NCI-H1105 treated with DMSO at 0.1 percent for 48 hours (cell line): ENCODE measurements around the gene UHMK1.

ENCODE experiments used
- DNase-seq: peaks from one replicate; lab custom pipeline; 2025; lab: John Stamatoyannopoulos, UW

Gene UHMK1

GRCh38 chr1:162530307-162530987 lies 32.8 kb downstream of the UHMK1 start:
- DNase-seq: no peak

DNA sequence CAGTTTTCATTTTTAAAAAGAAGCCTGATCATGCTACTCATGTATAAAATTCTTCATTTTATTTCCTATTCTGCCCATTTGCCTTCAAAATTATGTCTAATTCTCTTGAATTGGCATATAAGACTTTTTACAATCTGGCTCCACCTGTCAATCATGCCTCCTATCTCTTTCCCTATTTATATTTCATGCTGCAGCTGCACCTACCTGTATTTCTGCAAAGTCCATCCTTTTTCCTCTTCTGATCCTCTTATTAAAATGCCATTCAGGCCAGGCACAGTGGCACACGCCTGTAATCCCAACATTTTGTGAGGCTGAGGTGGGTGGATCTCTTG lies 33.3 kb downstream of the UHMK1 start:
- no peak for DNase-seq

DNA sequence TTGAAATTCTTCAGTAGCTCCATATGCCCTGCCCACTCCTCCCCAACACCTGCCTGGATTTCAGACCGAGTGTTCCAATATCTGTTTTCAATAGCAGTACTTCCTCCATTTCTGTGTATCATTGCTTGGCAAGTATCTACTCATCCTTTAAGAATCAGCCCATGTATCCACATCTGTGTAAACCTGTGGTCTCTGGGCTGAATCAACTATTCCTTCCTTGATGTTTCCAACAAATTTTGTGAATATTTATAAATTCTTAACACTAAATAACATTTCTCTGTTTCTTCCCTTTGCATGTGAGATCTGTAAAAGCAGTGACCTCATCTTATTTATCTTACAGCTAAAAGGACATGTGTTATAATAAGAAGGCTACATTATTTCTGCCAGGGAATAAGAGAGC lies 37.9 kb downstream of the UHMK1 start:
- no peak for DNase-seq

DNA sequence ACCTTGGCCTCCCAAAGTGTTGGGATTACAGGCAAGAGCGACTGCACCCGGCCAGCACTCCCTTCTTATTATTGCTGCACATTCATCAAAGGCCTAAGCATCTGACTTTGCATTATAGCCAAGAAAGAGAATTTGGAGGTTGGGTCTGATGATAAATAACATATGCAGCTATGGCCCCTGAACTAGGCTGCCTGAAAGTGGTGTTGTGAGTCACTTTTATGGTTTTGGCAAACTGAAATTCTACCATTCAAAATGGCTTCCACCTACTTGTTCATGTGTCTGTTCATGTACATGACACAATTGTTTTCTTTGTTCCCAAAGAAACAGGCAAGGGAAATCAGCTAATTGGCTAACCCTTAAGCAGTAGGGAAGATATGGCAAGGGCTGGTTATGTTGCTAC lies 38.9 kb downstream of the UHMK1 start:
- DNase-seq: no peak

DNA sequence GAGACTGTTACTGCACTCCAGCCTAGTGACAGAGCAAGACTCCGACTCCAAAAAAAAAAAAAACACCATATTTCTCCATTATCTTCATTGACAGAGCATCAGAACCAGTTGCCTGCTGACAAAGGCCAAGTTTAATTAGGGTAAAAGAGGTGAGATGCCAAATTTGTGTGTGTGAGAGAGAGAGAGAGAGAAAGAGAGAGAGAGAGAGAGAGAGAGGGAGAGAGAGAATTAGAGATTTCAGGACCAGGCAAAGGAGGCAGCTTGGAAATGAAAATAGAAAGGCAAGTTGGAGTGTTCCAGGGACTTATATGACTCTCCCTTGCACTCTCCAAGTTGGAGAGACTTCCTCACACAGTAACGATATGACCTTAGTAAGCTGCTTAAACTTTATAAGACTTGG lies 39.6 kb downstream of the UHMK1 start:
- DNase-seq: no peak

DNA sequence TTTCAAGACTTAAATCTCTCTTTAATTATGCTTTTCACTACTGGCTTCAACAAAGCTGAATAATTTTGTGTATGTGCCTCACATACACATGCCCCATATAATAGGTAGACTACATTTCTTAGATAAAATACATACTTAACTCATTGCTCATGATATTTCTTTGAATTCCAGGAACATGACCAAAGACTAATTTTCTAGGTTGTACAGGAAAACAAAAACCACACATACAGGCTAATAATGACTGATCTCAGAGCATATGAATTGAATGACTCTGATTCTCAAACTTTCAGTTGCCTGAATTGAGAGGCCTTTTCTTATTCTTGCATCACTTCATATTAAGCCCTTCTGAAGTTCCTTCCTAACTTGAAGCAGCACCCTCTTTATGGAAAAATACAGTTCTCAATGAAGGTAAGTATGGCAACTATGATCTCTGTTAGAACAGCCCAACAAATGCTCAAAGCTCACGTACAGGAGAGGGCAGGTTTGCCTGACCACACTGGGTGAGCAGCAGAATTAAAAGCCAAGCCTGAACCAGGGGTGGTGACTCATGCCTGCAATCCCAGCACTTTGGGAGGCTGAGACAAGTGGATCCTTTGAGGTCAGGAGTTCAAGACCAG lies 41.3 kb downstream of the UHMK1 start:
- no peak for DNase-seq

DNA sequence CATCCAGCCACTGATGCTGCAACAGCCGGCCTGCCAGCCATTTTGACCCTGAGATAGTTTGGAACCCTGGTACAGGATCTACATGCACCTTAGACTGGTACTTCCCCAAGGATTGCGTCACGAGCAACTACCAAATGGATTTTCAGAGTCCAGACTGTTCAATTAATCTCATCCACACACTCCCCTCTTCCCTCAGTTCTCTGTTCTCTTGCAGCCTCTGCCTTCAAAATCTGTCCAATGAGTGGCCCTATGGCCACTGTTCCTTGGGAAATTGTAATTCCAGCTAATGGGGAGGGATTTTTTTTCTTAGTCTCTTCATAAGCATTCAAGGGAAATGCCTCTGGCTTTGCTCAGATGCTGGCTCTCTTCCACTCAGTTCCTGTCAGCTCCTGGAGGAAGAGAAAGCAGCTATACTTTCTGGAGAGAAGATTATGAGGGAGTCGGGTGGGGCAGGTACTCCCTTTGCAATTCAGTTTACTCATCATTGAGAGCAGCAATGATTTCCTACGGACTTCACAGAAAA lies 44.1 kb downstream of the UHMK1 start:
- no peak for DNase-seq

DNA sequence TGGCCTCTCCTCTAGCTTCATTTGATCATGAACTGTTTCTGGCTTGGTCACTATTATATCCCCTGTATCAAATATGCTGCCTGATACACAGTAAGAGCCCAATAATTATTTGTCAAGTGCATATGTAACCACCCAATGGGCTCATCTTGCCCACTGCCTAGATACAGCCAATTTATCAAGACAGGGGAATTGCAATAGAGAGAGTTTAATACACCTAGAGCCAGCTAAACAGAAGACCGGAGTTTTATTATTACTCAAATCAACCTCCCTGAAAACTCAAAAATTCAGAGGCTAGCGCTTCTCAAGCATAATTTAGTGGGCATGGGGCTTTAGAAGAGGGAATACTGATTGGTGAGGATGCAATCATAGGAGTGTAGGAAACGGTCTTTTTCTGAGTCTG lies 45.6 kb downstream of the UHMK1 start:
- DNase-seq: no peak

GRCh38 chr1:162548170-162548569 lies 50.6 kb downstream of the UHMK1 start:
- no peak for DNase-seq

DNA sequence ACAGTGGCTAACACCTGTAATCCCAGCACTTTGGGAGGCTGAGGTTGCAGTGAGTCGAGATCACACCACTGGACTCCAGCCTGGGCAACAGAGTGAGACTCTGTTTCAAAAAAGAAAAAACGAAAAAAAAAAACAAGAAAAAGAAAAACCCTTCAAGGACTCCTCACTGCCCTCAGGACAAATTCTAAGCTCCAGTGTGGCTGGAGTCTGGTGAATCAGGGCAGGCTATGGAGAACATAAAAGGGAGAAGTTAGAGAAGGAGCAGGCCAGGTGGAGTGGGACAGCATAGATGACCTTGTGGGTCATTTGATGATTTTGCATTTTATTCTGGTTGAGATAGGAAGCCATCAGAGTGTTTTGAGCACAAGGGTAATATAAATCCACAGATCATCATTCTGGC lies 51.4 kb downstream of the UHMK1 start:
- no peak for DNase-seq

GRCh38 chr1:162550925-162551324 lies 53.3 kb downstream of the UHMK1 start:
- no peak for DNase-seq

DNA sequence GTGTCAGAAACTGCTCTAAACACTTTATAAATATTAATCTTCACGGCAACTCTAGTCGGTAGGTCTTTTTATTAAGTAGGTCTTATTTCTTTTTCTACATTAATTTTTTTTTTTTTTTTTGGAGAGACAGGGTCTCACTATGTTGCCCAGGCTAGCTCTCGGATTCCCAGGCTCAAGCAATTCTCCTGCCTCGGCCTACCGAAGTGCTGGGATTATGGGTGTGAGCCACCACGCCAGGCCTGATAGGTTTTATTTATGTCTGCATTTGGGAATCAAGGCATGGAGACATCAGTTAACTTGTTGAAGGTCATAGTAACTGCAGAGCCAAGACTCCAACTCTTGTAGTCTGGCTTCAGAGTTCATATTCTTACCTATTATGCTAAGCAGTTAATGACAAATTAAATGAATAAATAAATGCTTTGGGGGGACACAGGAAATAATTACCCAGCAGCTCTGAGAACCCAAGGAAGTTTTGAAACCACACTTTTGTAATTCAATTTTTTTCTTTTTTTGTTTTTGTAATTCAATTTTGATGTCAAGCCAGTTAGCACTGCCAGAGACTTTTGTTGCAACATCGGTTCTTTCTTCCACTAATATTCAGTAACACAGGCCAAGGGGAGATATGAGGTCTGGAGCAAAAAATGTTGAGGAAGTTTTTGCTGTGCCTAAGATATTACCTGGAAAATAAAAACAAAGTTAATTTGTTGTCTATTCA lies 54.5 kb downstream of the UHMK1 start:
- no peak for DNase-seq

DNA sequence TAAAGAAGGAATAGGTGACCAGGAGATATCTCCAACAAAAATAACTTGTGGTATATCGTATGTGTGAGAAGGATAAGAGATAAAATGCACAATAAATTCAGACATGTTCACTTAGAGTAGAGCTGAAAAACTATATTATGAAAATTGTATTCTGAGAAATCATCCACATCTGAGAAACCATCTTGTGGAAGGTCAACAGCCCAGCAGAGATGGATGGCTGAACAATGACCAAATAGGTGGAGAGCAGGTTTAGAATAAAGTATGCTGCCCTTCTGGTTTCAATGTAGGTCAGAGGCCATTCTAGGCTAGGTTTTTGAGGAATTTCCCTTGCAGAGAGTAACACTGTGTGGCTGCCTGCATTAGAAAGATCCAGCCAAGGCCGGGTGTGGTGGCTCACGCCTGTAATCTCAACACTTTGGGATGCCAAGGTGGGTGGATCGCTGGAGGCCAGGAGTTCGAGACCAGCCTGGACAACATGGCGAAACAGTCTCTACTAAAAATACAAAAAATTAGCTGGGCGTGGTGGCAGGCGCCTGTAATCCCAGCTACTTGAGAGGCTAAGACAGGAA lies 55.1 kb downstream of the UHMK1 start:
- no peak for DNase-seq

DNA sequence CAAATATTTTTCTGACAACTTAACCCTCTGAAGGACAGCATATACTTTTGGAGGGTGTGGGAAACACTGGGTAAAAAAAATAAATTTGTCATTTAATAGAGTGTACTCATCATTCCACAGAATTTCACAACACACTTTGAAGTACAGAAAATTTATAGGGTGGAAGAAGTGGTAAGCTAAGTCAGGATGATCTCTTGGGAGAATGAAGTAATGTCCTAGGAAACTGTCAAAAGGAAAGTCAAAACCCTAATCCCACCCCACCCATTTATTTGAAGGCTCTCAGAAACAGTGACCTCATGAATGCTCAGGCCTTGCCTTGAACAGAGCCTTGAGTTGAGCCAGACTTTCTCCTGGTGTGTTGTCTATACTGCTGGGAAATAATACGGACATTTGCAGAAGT lies 56.6 kb downstream of the UHMK1 start:
- no peak for DNase-seq

- no peak for DNase-seq
These were observed 59.9 kb downstream of the UHMK1 start for GRCh38 chr1:162557536-162557935.

DNA sequence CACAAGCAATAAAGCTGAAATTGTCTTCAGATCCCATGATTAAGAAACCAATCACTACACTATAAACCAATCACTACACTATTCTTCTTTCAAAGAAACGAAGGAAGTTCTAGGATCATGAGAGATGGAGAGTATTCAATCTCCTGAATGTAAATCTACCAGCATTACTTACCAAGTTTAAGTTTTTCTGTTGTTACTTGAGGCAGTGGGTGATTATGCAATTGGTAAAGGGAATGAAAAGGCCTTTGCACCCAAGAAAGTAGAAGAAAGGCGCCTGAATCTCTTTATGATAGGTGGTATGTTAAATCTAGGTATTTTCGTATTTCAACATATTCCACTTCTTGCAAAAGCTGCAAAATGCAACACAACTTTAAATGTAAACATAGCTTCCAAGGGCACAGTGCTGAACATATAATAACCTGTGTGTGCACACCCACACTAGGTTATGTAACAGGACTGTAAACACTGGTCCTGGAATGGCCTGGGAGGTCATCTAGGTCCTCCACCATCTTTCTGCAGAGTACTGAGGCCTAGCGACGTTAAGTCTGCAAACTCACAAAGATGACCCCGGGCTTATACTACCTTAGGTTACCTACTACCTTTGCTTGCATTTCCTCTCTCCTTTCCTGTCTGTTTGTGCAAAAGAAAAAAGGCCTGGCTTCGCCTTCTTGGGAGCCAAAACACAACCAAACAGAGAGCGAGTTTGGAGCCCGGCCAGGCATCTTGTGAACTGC lies 62.9 kb downstream of the UHMK1 start:
- peak; percentile 63 for DNase-seq

- peak; percentile 94 for DNase-seq
These were observed 63.5 kb downstream of the UHMK1 start for GRCh38 chr1:162561037-162561615.

DNA sequence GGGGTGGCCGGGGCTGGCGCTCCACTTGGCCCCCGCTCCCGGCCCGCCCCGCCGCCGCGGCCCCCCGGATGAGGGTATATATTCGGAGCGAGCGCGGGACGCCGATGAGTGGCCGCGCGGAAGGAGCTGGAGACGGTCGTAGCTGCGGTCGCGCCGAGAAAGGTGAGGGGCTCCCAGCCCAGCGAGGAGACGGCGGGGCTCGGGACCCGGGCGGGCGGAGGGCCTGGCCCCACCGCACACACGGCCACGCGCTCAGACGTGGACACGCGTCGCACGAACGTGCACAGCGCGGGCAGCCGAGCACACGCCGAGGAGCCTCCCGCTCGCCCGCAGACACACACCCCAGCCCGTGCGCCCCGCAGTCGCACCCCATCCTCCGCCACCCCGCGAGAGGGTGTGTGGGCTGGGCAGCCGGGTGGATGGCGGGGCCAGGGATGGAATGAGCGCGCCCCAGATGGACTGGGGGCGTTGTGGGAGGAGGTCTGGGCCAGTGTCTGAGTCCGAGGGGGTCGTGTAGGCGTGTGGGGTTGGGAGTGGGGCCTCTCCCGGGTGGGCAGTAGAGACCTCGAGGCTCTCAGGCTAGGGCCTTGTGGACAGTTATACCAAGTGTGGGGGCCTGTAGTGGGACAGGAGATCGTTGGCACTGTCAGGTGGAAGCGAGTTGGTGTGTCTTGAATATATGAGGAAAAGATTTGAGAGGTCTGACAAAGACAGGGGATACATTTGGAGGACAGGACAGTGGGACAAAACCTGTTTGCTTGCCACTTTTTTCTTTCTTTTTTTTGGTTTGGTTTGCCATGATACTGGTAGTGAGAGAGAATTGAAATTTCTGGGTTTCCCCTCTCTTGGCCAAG lies 64.2 kb downstream of the UHMK1 start, which contains the start of gene UAP1:
TSS of gene UAP1 (plus strand) at position 107 of the 854 bp plus-strand sequence. CDS start 4,347 bp downstream, outside the sequence.
- no peak for DNase-seq

DNA sequence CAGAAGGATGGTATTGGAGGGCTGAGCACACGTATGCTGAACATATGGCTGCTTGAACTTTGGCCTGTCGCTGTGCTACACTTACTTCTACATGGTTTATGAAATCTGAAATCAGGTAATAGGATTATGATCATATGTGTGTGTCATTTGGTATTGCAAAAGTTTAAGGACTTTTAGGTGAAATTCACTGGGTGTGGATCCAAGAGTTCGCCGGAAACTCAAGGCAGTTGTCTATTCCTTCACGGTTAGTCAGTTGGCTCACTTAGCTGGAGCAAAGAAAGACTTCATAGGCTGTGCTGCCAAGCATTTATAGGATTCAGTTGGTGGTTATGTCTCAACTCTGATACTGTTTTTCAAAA lies 64.8 kb downstream of the UHMK1 start:
- no peak for DNase-seq

DNA sequence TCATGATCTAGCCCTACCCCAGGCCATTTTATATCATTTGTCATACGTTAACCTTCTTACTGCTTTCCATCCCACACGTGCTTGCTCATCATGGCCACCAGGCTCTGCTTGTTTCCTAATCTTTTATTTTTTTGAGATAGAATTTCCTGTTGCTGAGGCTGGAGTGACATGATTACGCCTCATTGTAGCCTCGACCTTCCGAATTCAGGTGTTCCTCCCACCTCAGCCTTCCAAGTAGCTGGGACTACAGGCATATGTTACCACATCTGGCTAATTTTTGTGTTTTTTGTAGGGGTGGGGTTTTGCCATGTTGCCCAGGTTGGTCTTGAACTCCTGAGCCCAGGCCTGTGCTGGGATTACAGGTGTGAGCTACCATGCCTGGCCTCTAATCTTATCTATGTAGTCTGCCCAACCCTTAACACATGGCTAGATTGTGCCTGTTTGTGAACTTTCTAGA lies 67.2 kb downstream of the UHMK1 start:
- DNase-seq: no peak

GRCh38 chr1:162565460-162565859 lies 67.8 kb downstream of the UHMK1 start:
- no peak for DNase-seq
